ENCODE results near the gene CTSA.
"Not testable (repeated sequence)": the region's sequence is repeated elsewhere in the genome, so short reads cannot be mapped to it uniquely, and the experiment has no call there.

Gene CTSA

GRCh38 chr20:45867136-45867818, 23.9 kb upstream of the CTSA start:
- DNase-seq: no peak

DNA sequence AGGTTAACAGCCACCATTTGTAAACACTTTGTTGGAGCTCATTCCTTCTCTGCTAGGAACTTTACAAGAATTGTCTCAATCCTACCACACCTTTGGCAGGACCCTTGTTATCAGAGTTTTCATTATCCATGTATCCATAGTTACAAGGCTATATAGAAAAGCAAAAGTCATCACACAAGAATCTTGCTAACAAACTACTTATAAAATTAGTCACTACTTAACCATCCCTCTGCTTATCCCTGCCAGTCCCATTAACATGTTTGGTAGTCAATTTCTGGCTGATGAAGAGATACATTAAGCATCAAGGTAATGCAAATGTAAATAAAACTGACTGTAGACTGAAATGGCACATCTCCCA, 23.3 kb upstream of the CTSA start:
- DNase-seq: no peak

DNA sequence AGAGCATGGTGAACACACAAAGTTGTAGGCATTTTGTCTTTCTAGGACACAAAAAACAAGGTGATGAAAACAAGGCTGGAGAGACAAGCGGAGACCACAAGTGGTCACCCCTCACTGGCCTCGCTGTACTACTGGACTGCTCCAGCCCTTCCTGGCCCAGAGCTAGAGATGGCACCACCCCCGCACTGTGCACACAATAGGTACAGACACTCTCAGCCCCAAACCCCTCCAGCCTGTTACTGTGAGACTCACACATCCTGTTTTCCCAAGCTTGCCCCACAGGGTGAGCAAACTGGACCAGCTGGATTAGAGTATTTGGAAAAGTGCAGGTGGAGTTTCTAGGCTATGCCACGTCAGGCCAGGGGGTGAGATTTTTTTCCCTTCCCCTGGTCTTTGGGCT, 18.5 kb upstream of the CTSA start:
- no peak for DNase-seq

DNA sequence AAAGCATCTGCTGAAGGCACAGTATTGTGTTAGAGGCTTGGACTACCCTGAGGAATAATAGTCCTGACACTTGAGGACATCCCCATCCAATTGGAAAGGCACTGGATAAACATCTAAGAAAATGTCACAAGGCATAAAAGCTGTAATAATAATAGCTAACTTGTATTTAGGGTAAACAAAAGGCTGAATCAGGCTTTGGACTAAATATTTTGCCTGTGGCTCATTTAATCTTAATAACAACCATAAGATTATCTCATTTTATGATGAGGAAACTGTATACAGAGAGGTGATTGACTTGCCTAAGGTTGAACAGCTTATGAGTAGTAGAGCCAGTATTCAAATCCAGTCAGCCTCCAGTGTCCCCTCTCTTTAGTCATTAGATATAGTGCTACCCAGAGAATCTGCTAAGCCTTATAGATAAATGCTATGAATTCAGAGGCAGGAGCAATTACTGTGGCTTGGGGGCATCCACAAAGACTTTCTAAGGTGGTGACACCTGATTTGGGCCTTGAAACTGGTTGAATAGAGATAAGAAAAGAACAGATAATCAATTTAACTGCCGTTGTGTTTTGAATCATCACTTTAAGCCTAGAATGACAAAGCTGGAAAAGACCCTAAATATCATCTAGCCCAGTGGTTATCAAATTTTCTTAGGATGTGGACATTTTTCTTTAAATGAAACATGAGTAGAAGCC, 17.6 kb upstream of the CTSA start:
- DNase-seq: no peak

- not testable (repeated sequence) for DNase-seq
Observed at GRCh38 chr20:45874104-45874481, 17.0 kb upstream of the CTSA start.

GRCh38 chr20:45874576-45874975, 16.6 kb upstream of the CTSA start:
- no peak for DNase-seq

GRCh38 chr20:45878076-45878761, 12.9 kb upstream of the CTSA start:
- no peak for DNase-seq

GRCh38 chr20:45880988-45881788, 9.9 kb upstream of the CTSA start, which contains the start of gene ZSWIM1:
TSS of gene ZSWIM1 (plus strand) at chr20:45881227. CDS start at chr20:45882593, 1,366 bp downstream.
- DNase-seq: peak; percentile 97

GRCh38 chr20:45882469-45883099, 8.6 kb upstream of the CTSA start:
- no peak for DNase-seq

DNA sequence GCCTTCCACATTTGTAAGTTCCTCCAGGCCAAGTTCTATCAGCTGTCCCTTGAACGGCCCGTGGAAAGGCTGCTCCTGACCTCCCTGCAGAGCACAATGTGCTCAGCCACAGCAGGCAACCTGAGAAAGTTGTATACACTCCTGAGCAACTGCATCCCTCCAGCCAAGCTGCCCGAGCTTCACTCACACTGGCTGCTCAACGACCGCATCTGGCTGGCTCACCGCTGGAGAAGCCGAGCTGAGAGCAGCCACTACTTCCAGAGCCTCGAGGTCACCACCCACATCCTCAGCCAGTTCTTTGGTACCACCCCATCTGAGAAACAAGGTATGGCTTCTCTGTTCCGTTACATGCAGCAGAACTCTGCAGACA, 8.1 kb upstream of the CTSA start:
- DNase-seq: no peak

DNA sequence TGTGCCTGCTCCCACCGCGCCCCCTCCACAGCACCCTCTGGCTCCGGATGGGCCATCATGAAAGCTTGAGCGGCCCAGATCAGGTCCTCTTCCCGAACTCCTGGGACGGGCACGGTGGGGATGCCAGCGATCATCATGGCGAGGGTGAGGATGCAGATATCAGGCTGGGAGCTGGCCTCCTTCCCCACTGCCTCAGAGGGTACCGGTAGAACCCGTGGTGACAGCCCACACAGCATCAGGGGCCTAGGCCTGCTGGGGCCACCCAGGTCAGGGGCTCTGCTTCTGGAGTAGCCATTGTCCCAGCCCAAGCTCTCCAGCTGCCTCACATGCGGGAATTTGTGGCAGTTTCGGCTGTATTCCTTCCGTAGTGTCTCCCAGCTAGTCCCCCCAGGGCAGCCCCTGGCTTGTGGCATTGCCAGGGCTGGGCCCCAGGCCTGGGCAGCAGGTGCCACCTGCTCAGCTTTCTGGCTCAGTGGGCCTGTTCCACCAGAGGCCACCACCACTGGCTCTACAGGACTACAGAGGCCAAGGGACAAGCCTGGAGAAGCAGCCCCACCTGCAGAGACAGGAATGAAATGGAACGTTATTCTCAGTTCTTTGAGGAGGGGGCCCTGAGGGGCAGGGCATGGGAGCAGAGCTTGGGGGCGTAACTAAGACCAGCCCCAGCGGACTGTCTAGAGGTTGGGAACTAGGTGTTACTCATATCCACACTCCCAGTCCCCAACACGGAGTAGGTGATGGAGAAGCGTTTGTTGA, 4.4 kb upstream of the CTSA start:
- DNase-seq: no peak

DNA sequence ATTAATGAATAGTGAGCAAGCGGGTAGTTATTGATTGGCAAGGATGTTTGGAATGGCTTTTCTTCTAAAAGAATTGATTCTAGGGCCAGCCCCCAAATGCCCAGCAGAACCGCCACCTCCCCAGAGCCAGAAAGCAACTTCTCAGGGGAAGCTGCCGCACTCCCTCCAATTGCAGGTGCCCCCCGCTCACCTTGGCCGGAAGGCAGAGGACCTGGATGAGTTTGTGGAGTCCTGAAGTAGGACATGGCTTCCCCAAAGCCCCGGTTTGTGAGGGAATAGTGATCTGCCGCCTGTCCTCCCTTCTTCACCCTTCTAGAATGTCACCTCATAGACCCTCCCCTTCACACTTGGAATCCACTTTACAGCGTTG, 3.8 kb upstream of the CTSA start, which contains the start of gene SPATA25:
Gene SPATA25 (minus strand): TSS at position 277 of the 370 bp plus-strand sequence. CDS start 32 bp downstream, at position 245.
- no peak for DNase-seq

GRCh38 chr20:45888681-45889080, 2.5 kb upstream of the CTSA start:
- no peak for DNase-seq

GRCh38 chr20:45890077-45890984, 804 bp upstream of the CTSA start:
- no peak for DNase-seq

- no peak for DNase-seq
Observed at GRCh38 chr20:45892049-45892825, 1.1 kb downstream of the CTSA start.

GRCh38 chr20:45892828-45893500, 1.8 kb downstream of the CTSA start:
- no peak for DNase-seq

GRCh38 chr20:45893831-45894230, 2.7 kb downstream of the CTSA start:
- DNase-seq: no peak

DNA sequence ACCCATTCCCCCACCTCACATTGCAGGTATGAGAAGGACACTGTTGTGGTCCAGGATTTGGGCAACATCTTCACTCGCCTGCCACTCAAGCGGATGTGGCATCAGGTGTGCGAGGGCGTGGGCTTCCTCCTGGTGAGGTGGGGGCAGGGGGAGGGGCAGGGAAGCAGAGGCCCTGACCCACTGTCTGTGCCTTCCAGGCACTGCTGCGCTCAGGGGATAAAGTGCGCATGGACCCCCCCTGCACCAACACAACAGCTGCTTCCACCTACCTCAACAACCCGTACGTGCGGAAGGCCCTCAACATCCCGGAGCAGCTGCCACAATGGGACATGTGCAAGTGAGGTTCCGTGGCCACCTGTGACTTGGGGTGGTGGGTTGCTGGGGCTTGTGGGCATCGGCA, 3.7 kb downstream of the CTSA start:
- no peak for DNase-seq

GRCh38 chr20:45896641-45897161, 5.6 kb downstream of the CTSA start:
- DNase-seq: no peak
